Measurements from ENCODE around the gene NSUN4. TPM values are rescaled to one million over a fixed set of nuclear protein-coding genes. Genes with fewer than 3 reads are reported as not detected.
A peak's percentile ranks its signal among the peaks of the same experiment; 100 is the strongest.

NSUN4 gene
- total and polyA plus RNA-seq, 2 donors (not counting 1 experiment from before 2014, with no cell fraction given) = 16.0 to 16.9 TPM

DNA sequence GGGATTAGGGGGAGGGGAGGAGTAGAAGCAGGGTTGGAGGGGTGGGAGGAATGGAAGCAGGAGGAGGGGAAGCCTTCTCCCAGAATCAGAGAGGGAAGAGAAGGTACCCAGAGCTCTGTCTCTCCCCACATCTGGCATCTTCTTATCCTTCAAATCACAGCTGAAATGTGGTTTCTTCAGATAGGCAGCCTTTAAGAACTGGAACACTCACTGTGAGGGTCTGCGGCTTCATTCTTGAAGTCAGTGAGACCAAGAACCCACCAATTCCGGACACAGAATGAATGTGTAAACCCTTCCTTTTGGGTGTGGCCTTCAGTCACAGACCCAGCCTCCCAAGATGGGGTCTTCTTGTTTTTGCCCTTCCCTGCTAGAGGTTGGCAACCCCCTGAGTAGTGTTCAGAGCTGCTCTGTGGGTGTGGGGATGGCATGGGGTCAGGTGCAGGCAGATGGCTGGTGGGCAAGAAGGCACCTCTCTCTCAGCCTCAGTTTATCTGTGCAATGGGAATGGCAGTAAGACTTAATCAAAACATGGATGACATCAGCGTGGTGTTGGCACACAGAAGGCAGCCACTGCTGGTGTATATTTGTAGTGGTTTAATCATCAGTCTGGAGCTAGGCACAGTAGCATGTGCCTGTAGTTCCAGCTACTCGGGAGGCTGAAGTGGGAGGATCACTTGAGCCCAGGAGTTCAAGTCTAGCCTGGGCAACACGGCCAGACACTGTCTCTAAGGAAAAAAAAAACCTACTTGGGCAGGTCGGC is 60.7 kb downstream of the NSUN4 start:
- Histone ChIP-seq H3K4me3 (replicated peaks in 1 of 4; ENCODE audit: control extremely low read depth in 1 of 4, insufficient read depth in 1 of 4, low read depth in 3 of 4, low read length in 4 of 4) (no peak overlapping the region), H3K36me3 (ENCODE audit: control insufficient read depth, insufficient read depth, low read length) (no peaks in the 10 kb centered on the region), H3K9me3 (ENCODE audit: control insufficient read depth, insufficient read depth, low read depth, low read length) (no peaks in the 10 kb centered on the region), H3K27me3 (ENCODE audit: control insufficient read depth, insufficient read depth, low read length) (peaks cover 4% of the 10 kb centered on the region), H3K27ac (ENCODE audit: insufficient read depth, low read length) (no peak overlapping the region), H3K4me2 (ENCODE audit: extremely low read depth, insufficient read depth, low read length) (no peak overlapping the region), H2AFZ (ENCODE audit: low read length) (no peak overlapping the region), H3K4me1 (ENCODE audit: control insufficient read depth, extremely low read depth, insufficient read depth, low read length) (no peaks in the 10 kb centered on the region), H4K20me1 (ENCODE audit: control insufficient read depth, extremely low read depth, insufficient read depth, low read length) (no peaks in the 10 kb centered on the region), H3K9ac (ENCODE audit: insufficient read depth, low read length) (no peak overlapping the region), H3K79me2 (ENCODE audit: control insufficient read depth, insufficient read depth, low read length) (no peaks in the 10 kb centered on the region)
- peak; percentile 13 to 16 for DNase-seq (ENCODE audit: low read depth in 2 of 2)
- TF ChIP-seq EZH2 (IDR thresholded peaks at IDR 0.05; ENCODE audit: low read length, missing control alignments) = no peak
- TF ChIP-seq, protein P1, sequence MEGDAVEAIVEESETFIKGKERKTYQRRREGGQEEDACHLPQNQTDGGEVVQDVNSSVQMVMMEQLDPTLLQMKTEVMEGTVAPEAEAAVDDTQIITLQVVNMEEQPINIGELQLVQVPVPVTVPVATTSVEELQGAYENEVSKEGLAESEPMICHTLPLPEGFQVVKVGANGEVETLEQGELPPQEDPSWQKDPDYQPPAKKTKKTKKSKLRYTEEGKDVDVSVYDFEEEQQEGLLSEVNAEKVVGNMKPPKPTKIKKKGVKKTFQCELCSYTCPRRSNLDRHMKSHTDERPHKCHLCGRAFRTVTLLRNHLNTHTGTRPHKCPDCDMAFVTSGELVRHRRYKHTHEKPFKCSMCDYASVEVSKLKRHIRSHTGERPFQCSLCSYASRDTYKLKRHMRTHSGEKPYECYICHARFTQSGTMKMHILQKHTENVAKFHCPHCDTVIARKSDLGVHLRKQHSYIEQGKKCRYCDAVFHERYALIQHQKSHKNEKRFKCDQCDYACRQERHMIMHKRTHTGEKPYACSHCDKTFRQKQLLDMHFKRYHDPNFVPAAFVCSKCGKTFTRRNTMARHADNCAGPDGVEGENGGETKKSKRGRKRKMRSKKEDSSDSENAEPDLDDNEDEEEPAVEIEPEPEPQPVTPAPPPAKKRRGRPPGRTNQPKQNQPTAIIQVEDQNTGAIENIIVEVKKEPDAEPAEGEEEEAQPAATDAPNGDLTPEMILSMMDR (conservative IDR thresholded peaks at IDR 0.05 in 1 of 2, IDR thresholded peaks at IDR 0.05 in 1 of 2; ENCODE audit: low read depth in 1 of 2, low read length in 2 of 2) = no peak

GRCh38 chr1:46401964-46402626 is 61.5 kb downstream of the NSUN4 start:
- no peaks in the 10 kb centered on the region for H3K4me1 ChIP-seq (ENCODE audit: control insufficient read depth, extremely low read depth, insufficient read depth, low read length)
- no peak overlapping the region for H3K4me3 ChIP-seq (replicated peaks in 1 of 4; ENCODE audit: control extremely low read depth in 1 of 4, insufficient read depth in 1 of 4, low read depth in 3 of 4, low read length in 4 of 4)
- TF ChIP-seq, protein P1 (conservative IDR thresholded peaks at IDR 0.05 in 1 of 2, IDR thresholded peaks at IDR 0.05 in 1 of 2; ENCODE audit: low read depth in 1 of 2, low read length in 2 of 2) = no peak
- no peak for TF ChIP-seq EZH2 (IDR thresholded peaks at IDR 0.05; ENCODE audit: low read length, missing control alignments)
- no peak overlapping the region for H3K9ac ChIP-seq (ENCODE audit: insufficient read depth, low read length)
- no peaks in the 10 kb centered on the region for H3K79me2 ChIP-seq (ENCODE audit: control insufficient read depth, insufficient read depth, low read length)
- H3K4me2 ChIP-seq (ENCODE audit: extremely low read depth, insufficient read depth, low read length) = no peak overlapping the region
- H2AFZ ChIP-seq (ENCODE audit: low read length) = no peak overlapping the region
- no peaks in the 10 kb centered on the region for H3K36me3 ChIP-seq (ENCODE audit: control insufficient read depth, insufficient read depth, low read length)
- no peaks in the 10 kb centered on the region for H3K9me3 ChIP-seq (ENCODE audit: control insufficient read depth, insufficient read depth, low read depth, low read length)
- H3K27me3 ChIP-seq (ENCODE audit: control insufficient read depth, insufficient read depth, low read length) = peaks cover 1% of the 10 kb centered on the region
- DNase-seq (ENCODE audit: low read depth in 2 of 2) = peak; percentile 90 to 98
- no peaks in the 10 kb centered on the region for H4K20me1 ChIP-seq (ENCODE audit: control insufficient read depth, extremely low read depth, insufficient read depth, low read length)
- H3K27ac ChIP-seq (ENCODE audit: insufficient read depth, low read length) = no peak overlapping the region

- H3K9ac ChIP-seq (ENCODE audit: insufficient read depth, low read length) = no peak overlapping the region
These were observed 63.3 kb downstream of the NSUN4 start for GRCh38 chr1:46403916-46404315.

More at GRCh38 chr1:46403916-46404315, 63.3 kb downstream of the NSUN4 start:
- no peak for DNase-seq (ENCODE audit: low read depth in 2 of 2)
- H4K20me1 ChIP-seq (ENCODE audit: control insufficient read depth, extremely low read depth, insufficient read depth, low read length) = no peaks in the 10 kb centered on the region
- no peak overlapping the region for H3K27ac ChIP-seq (ENCODE audit: insufficient read depth, low read length)
- no peaks in the 10 kb centered on the region for H3K79me2 ChIP-seq (ENCODE audit: control insufficient read depth, insufficient read depth, low read length)
- H3K4me2 ChIP-seq (ENCODE audit: extremely low read depth, insufficient read depth, low read length) = no peak overlapping the region
- H3K4me1 ChIP-seq (ENCODE audit: control insufficient read depth, extremely low read depth, insufficient read depth, low read length) = no peaks in the 10 kb centered on the region
- no peak overlapping the region for H3K4me3 ChIP-seq (replicated peaks in 1 of 4; ENCODE audit: control extremely low read depth in 1 of 4, insufficient read depth in 1 of 4, low read depth in 3 of 4, low read length in 4 of 4)
- H3K9me3 ChIP-seq (ENCODE audit: control insufficient read depth, insufficient read depth, low read depth, low read length) = no peaks in the 10 kb centered on the region
- TF ChIP-seq, protein P1 (conservative IDR thresholded peaks at IDR 0.05 in 1 of 2, IDR thresholded peaks at IDR 0.05 in 1 of 2; ENCODE audit: low read depth in 1 of 2, low read length in 2 of 2) = no peak
- TF ChIP-seq EZH2 (IDR thresholded peaks at IDR 0.05; ENCODE audit: low read length, missing control alignments) = no peak
- no peak overlapping the region for H2AFZ ChIP-seq (ENCODE audit: low read length)
- H3K36me3 ChIP-seq (ENCODE audit: control insufficient read depth, insufficient read depth, low read length) = no peaks in the 10 kb centered on the region
- H3K27me3 ChIP-seq (ENCODE audit: control insufficient read depth, insufficient read depth, low read length) = no peaks in the 10 kb centered on the region
